GM18870 (cell line): Measurements from ENCODE around the gene FBLN2.

Experiments
- ATAC-seq: cut with Tn5 transposase; IDR thresholded peaks from one replicate; pipeline ENCODE4 v1.9.1; 2021; ENCODE audit warnings: moderate library complexity; ENCODE audit not compliant: unreplicated experiment

Gene FBLN2

DNA sequence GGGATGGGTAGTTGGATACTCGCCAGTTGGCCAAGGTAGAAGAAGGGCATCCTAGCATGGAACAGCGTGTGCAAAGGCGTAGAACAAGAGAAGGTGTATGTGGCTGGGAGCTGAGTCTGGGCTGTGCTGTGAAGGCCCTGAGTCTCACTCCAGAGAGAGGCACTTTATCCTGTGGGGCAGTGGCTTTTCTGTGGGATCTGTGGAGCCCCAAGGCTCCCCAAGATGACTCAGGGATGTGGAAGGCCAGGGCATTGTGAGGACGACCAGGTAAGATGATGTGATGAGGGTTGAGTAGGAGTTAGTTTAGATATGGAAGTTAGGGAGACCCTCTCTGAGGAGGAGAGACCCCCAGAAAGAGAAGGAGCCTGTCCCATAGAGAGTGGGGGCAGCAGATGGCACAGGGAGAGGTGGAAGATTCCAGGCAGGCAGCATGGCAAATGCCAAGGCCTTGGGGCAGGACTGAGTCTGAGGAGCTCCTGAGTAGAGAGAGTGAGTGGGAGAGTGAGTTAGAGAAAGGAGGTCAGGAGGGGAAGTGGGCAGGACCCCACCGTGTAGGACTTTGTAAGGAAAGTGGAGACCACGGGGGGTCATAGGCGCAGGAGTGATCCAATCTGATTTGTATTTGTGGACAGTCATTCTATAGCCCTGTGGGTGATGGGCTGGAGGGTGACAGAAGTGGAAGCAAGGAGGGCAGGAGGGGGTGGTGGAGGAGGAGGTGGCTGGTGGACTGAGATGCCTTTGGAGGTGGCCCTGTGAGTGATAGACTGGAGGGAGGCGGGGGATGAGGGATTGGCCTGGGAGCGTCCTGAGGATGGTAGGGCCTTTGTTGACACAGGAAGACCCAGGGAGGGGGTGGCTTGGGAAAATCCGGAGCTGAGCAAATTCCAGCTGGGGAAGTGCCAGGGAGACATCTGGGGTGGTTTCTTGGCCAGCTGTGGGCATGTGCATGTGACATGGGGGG, 50.3 kb downstream of the FBLN2 start:
- ATAC-seq: no peak

DNA sequence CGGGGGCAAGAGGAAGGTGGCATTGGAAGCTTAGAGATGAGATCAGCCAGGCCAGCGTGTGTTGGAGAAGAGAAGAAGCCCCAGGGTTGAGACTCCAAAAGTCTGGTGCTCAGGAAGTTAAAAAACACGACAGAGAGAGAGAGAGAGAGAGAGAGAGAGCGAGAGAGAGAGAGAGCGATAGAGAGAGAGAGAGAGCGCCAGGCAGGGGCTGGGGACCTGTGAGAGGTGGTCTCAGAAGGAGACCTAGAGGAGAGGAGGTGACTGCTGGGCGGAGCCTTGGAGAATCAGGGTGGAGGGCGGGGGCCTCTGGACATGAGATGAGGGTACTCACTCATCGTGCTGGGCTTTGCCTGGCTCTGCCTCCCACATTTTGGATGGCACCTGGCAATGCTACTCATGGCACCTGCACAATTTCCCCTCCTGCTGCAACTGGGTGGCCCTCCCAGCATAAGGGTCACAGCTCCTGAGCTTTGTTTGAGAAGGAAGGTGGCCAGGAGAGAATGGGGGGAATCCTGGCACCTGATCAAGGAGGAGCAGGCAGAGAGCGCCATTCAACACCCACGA, 51.0 kb downstream of the FBLN2 start:
- ATAC-seq: no peak

DNA sequence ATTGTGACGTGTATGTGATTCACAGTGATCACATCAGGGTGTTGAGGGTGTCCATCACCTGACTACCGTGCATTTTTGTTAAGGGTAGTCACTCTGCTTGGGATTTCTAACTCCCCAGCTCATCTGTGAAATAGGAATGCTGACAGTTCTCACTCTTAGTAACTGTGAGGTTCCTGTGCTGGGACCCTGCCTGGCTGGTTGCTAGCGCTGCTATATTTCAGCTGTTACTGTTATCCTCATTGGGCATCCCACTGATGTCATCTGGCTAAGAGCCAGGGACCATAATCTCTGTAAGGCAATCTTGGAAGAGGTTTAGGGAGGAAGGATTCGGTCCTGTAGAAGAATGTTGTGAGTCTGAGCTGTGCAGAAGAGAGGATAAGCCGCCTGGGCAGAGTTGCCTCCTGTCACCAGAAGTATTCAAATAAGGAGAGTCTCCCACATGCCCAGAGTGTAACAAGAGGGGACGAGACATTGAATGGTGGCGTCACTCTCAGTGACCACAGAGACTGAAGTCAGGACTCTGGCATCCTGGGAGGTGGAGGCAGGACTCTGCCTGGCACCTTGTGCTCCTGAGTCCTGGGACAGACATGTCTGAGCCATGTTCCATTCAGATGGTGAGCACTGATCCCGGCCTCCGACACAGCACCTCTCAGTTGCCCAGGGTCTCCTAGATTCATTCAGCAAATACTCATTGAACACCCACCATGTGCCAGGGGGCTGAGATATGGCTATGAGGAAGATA, 52.2 kb downstream of the FBLN2 start:
- ATAC-seq: no peak

DNA sequence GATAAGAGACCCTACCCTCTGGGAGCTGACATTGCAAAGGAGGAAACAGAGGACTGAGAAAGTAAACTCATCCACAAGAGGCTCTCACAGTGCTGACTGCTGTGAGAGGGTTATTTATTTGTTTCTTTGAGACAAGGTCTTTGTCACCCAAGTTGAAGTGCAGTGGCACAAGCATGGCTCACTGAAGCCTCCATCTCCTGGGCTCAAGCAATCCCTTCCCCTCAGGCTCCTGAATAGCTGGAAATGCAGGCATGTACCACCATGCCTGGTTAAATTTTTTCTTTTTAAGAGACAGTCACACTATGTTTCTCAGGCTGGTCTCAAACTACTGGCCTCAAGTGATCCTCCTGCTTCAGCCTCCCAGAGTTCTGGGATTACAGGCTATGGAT, 52.8 kb downstream of the FBLN2 start:
- ATAC-seq: no peak

DNA sequence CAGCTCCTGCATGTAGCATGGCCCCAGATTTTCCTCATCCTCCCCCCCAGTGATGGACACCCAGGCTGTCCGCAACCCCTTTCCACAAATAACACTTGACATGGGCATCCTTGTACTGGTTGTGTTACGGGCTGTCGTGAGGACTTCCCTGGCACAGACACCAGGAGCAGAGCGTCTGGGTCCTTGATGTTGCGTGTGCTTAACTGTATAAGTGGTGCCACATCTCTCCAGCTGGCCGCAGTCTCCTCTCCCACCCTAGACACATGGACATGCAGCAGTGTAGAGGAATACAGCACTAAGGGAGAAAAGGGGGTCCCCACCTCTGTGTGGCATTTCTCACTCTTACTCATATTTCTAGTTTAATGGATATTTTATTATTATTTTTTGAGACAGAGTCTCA, 56.6 kb downstream of the FBLN2 start:
- ATAC-seq: no peak

DNA sequence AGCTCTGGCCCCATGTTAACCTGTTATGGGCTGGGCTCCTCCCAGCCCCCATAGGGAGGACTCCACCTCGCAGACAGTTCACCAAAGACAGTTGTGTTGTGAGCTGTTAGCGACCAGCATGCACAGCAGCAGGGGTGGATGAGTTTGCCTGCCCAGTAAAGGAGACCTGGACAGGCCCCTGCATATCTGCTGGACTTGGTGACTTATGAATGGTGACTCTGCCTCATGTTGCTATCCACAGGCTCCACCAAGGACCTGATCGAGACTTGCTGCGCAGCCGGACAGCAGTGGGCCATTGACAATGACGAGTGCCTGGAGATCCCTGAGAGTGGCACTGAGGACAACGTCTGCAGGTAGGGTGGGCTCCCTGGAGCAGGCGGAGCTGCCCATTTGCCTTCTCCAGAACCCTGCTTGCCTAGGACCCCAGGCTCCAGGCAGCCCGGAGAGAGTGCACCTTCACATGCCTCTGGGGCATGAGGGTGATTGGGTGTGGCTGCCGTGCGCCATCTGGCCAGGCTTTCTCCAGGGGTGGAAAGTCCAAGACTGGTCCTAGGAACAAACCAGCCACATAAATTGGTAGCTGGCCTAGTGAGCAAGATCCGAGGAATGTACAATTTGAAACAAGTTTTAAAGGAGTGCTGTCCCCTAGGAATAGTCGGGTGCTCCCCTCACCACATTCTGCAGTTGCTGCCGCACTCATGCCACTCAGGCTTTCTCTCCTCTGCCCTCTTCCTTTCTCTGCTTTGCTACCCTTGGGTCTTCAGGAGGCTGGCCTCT, 59.1 kb downstream of the FBLN2 start:
- no peak for ATAC-seq

DNA sequence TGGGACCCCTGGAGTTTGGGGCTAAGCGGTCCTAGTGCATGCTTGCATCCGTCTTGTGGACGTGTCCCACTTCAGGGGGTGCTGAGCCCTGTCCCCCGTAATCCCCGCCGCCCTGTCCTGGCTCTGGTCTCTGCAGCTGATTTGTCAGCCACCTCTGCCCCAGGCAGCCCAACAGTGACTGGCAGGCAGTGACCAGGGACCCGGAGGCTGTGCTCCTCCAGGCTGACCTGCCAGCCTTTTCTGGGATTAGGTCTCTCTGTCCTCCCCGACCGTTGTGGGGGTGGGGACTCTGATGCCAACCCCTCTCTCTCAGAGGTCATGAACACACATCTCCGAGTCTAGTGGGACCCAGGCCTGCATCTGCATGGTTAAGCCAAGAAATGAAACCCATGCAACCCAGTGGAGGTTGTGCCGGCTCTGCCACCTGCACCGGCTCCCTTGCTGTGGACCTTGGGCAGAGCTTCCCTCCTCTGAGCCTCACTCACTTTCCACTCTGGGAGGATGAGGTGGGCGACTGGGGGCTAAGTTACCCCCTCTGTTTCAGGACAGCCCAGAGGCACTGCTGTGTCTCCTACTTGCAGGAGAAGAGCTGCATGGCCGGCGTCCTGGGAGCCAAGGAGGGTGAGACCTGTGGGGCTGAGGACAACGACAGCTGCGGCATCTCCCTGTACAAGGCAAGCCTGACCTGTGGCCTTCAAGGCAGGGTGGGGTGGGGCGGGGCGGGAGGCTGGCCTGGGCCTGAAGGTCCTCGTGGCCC, 60.2 kb downstream of the FBLN2 start:
- no peak for ATAC-seq

DNA sequence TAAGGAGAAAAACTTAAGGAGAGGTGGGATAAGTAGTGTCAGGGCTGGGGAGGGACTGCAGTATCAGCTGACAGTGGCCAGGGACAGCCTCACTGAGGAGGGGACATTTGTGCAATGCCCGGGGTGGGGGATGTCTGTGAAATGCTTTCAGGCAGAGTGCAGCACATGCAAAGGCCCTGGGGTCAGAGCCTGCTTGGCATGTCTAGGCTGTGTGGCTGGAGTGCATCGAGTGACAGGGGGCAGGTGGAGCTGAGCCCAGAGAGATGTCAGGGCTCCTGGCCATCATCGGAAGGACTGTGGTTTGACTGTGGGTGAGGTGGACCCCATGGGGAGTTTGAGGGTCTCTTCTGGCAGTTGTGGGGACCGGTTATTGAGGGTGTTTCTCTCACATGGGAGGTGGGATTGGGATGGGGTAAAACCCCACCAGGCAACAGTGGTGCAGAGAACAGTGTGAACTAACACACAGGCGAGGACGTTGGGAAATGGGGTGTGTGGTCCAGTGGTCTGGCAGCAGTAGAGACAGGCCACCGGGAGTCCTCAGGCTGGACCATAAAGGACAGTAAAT, 61.2 kb downstream of the FBLN2 start:
- no peak for ATAC-seq

DNA sequence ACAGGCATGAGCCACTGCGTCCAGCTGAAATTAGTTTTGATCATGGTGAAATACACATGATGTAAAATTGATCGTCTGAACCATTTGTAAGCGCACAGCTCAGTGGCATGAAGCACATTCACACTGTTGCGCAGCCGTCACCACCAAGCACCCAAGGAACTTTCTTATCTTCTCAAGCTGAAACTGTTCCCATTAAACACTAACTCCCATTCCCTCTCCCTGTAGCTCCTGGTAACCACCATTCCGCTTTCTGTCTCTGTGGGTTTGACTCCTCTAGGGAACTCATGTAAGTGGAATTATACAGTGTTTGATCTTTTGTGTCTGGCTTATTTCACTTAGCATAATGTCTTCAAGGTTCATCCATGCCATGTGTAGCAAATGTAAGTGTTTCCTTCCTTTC, 62.3 kb downstream of the FBLN2 start:
- no peak for ATAC-seq

DNA sequence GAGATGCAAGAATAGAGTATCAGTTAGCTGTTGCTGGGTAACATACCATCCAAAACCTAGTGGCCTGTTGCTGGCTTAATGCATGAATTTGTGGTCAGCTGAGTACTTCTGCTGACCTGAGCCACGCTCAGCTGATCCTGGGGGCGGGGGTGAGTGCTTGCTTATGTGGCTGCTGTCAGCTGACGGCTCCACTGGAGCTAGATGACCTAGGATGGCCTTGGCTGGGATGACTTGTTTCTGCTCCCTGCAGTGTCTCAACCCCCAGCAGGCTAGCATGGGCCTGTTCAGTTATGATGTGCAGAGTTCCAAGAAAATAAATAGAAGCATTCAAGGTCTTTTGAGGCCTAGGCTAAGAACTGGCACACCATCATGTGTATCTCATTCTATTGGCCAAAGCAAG, 63.9 kb downstream of the FBLN2 start:
- ATAC-seq: no peak

DNA sequence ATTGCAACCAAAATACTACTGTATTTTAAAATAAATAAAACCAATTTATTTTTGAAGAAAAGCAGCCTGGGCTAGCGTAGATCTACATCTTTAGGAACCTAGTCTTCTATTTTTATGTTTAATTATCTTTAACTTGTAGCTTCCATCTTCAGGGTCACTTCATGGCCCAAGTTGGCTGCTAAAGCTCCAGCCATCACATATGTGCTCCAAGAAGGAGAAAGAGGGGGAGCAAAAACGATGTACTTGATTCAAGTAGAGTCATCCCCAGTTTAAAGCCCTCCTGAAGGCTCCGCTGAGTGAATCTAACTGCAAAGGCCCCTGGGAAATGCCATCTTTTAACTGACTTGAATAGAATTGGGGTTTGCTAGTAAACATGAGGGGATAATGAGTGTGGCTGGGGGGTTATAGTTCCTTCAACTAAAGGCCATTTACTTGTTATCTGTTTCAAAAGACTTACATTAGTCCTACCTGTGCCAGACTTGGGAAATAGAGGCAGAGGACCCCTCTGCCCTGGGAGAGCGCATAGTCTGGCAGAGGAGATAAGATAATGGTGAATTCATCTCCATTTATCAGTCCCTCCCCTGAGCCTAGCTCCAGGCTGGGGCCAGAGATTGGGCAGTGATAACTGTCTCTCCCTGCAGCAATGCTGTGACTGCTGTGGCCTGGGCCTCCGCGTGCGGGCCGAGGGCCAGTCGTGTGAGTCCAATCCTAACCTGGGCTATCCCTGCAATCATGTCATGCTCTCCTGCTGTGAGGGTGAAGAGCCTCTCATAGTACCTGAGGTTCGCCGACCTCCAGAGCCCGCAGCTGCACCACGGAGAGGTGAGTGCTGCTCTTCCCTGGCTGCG, 64.6 kb downstream of the FBLN2 start:
- ATAC-seq: no peak

DNA sequence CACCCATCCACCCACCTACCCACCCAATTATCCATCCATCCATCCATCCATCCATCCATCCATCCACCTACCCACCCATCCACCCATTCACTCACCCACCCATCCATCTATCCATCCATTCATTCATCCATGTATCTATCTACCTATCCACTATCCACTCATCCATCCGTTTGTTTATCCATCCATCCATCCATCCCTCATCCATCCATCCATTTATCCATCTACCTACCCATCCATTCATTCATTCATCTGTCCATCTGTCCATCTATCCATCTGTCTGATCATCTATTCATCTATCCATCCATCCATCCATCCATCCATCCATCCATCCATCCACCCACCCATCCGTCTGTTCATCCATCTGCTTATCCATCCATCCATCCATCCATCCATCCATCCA, 65.7 kb downstream of the FBLN2 start:
- ATAC-seq: no peak

DNA sequence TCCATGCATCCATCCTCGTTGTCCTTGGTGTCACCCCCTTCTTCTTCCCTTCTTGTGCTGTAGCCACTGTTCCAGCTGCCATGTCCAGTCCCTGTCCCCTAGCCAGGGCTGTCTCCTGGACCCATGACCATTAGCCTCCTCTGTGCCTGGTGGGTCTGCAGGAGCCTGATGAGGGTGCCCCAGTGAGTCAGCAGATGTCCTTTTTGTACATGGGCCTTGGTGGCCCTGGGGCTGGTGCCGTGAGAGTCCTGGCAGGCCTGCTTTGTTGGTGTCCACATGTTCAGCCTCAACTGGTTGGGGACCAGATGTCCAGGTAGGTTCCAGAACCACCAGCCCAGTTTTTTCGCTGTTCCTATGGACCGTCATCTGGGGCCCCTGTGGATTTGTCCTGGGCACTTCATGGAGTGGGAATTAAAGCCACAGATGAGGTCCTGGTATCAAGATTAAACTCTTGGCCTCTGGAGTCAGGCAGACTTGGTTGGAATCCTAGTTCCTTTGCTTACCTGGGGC, 66.1 kb downstream of the FBLN2 start:
- ATAC-seq: no peak

DNA sequence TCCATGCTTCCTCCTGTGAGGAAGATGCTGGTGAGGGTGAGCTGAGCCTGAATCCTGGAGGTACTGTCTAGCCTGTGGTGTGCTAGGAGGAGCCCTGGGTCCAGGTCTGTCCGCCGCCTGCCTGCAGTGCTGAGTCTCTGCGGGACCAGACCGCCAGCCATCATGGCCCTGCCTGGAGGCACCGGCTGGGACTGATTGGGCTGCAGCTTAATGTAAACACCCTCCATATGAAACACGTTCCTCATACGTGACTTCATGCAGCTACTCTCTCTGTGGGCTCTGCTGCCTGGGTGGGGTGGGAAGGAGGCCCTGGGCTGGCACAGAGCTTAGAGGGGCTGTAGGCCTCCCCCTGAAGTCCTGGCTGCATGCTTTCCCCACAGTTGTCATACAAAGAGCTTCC, 67.4 kb downstream of the FBLN2 start:
- ATAC-seq: no peak

DNA sequence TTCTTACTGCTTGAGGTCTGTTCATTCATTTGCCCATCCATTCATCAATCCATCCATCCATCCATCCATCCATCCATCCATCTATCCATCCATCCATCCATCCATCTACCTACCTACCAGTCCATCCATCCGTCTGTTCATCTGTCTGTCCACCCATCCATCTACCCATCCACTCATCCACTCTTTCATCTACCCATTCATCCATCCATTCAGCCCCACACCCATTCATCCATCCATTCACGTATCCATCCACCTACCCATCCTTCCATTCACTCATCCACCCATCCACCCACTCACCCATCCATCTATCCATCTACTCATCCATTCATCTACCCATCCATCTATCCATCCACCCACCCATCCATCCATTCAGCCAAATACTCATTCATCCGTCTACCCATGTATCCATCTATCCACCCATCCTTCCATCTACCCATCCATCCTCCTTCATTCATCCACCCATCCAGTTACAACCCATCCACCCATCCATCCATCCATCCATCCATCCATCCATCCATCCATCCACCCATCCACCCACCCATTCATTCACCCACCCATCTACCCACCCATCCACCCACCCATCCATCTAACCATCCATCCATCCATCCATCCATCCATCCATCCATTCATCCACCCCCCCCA, 68.3 kb downstream of the FBLN2 start:
- ATAC-seq: no peak

DNA sequence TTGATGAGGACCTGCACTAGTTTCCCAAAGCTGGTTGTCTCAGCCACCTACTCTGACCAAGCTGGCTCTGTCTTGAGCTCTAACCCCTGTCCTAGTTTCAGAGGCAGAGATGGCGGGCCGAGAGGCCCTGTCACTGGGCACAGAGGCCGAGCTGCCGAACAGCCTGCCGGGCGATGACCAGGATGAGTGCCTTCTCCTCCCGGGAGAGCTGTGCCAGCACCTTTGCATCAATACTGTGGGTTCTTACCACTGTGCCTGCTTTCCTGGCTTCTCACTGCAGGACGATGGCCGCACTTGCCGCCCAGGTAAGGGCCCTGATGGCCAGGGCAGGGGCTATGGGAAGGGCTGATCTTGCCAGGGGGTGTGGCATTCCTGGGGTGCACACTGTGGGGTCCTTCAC, 69.1 kb downstream of the FBLN2 start:
- ATAC-seq: no peak

DNA sequence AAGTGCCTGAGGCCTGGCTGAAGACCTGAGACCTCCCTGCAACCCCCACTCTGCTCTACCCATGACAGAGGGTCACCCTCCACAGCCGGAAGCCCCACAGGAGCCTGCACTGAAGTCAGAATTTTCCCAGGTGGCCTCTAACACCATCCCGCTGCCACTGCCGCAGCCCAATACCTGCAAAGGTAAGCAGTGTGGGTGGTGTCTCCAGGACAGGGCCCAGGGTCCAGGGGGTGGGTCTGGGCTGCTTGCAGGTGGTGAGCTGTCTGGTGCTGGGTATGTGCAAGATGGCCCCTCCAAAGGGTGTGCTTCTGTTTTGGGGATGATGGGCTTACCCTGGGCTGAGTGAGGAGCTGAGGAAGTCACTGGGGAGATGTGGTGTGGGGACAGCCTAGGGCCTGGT, 69.9 kb downstream of the FBLN2 start:
- no peak for ATAC-seq

DNA sequence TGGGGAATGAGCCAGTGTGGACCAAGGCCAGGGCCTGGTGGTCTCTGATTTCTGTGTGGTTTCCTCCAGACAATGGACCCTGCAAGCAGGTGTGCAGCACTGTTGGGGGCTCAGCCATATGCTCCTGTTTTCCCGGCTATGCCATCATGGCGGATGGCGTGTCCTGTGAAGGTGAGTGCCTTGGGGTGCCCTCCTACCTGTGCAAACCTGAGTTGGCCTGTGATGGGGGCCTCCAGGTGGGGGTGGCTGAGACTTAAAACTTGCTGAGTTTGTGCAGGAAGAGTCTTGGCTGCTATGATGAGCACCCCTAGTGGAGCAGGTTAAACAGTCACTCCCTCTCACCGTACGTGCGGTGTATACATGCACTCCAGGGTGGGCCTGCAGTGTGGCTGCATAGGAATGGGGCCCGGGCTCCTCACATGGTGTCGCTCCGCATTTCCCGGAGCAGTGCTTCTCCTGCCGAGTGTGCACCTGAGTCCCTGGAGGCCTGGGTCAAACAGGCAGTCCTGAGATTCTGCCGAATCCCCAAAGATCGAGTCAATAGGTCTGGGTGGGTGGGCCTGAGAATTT, 70.8 kb downstream of the FBLN2 start:
- no peak for ATAC-seq
